SIG-M5 treated with dmso at 0.1 percent for 504 hours (cell line): Measurements from ENCODE around the gene GNA14.
A peak's percentile ranks its signal among the peaks of the same experiment; 100 is the strongest.
"Not testable (repeated sequence)": the region's sequence is repeated elsewhere in the genome, so short reads cannot be mapped to it uniquely, and the experiment has no call there.

Experiments
- DNase-seq: peaks from one replicate; lab custom pipeline; 2025; ENCODE audit not compliant: unreplicated experiment; lab: John Stamatoyannopoulos, UW

Gene GNA14

GRCh38 chr9:77648234-77649108 lies at the start of gene GNA14:
Gene GNA14, minus strand, starts transcription at chr9:77648322. Its CDS starts 529 bp downstream, at chr9:77647793.
- no peak for DNase-seq

- DNase-seq, result no peak
Observed at GRCh38 chr9:77697238-77697984, 49.3 kb upstream of the GNA14 start.

- not testable (repeated sequence) for DNase-seq
Observed at GRCh38 chr9:77690723-77691122, 42.6 kb upstream of the GNA14 start.

GRCh38 chr9:77690119-77690518 lies 42.0 kb upstream of the GNA14 start:
- not testable (repeated sequence) for DNase-seq

- DNase-seq, result not testable (repeated sequence)
Observed at GRCh38 chr9:77687737-77688136, 39.6 kb upstream of the GNA14 start.

GRCh38 chr9:77680581-77680980 lies 32.5 kb upstream of the GNA14 start:
- DNase-seq, result peak; percentile 4

- DNase-seq, result no peak
Observed at GRCh38 chr9:77679661-77680368, 31.7 kb upstream of the GNA14 start.

- DNase-seq, result peak; percentile 67
Observed at GRCh38 chr9:77679088-77679487, 31.0 kb upstream of the GNA14 start.

- DNase-seq, result no peak
Observed at GRCh38 chr9:77677957-77678535, 29.9 kb upstream of the GNA14 start.

GRCh38 chr9:77677397-77677796 lies 29.3 kb upstream of the GNA14 start:
- DNase-seq, result no peak

GRCh38 chr9:77673941-77674791 lies 26.0 kb upstream of the GNA14 start:
- no peak for DNase-seq

GRCh38 chr9:77672183-77672582 lies 24.1 kb upstream of the GNA14 start:
- no peak for DNase-seq

- DNase-seq, result no peak
Observed at GRCh38 chr9:77667151-77667550, 19.0 kb upstream of the GNA14 start.

GRCh38 chr9:77663754-77664153 lies 15.6 kb upstream of the GNA14 start:
- DNase-seq, result peak; percentile 37

GRCh38 chr9:77661566-77662085 lies 13.5 kb upstream of the GNA14 start:
- no peak for DNase-seq

GRCh38 chr9:77659926-77660325 lies 11.8 kb upstream of the GNA14 start:
- DNase-seq, result no peak

GRCh38 chr9:77651203-77651602 lies 3.1 kb upstream of the GNA14 start:
- no peak for DNase-seq

GRCh38 chr9:77649109-77649812 lies 1.1 kb upstream of the GNA14 start:
- peak; percentile 49 for DNase-seq
